Activated CD4-positive, alpha-beta T cell treated with anti-CD3 and anti-CD28 coated beads, Interleukin-2, amount 10 ng/mL, durations not matched to agents 7 days and 5 days (primary cell): ENCODE results near the gene SENP3. TPM values are rescaled to one million over a fixed set of nuclear protein-coding genes. Genes with fewer than 3 reads are reported as not detected.

Source experiments
- CTCF ChIA-PET: fragments of 350-600 bp; sonication (Branson Sonifier 250); formaldehyde crosslinking; loops from one replicate; lab custom pipeline; 2021; ENCODE audit warnings: antibody characterized with exemption; lab: Charles Lee
- POLR2A ChIA-PET: fragments of 350-600 bp; sonication (Branson Sonifier 250); formaldehyde crosslinking; loops from one replicate; lab custom pipeline; 2021; ENCODE audit warnings: antibody characterized with exemption; lab: Charles Lee
- DNase-seq: peaks from one replicate; pipeline ENCODE4 v3.0.0-alpha.2; 2020
- H3K27ac Mint-ChIP-seq: one replicate; pipeline ENCODE4 v1.8.0; 2021; ENCODE audit warnings: mild to moderate bottlenecking, moderate library complexity, mixed read lengths
- H3K27me3 Mint-ChIP-seq: one replicate; pipeline ENCODE4 v1.8.0; 2021; ENCODE audit warnings: mixed read lengths
- H3K36me3 Mint-ChIP-seq: one replicate; pipeline ENCODE4 v1.8.0; 2021; ENCODE audit warnings: low read depth, mixed read lengths
- H3K4me1 Mint-ChIP-seq: one replicate; pipeline ENCODE4 v1.8.0; 2021; ENCODE audit warnings: mixed read lengths
- H3K4me3 Mint-ChIP-seq: one replicate; pipeline ENCODE4 v1.8.0; 2021; ENCODE audit warnings: mild to moderate bottlenecking, moderate library complexity, mixed read lengths
- H3K9me3 Mint-ChIP-seq: one replicate; pipeline ENCODE4 v1.8.0; 2021; ENCODE audit warnings: mixed read lengths
- total RNA-seq, 2 experiments: library from RNA; stranded (reverse); gene quantifications; one replicate each; pipeline ENCODE4 v1.2.3, GENCODE V29; 2021

The SENP3 gene
- total RNA-seq, 2 experiments from 2014 or later, result 51.8 to 53.0 TPM

GRCh38 chr17:7544911-7545310 is 16.8 kb upstream of the SENP3 start:
- H3K27ac Mint-ChIP-seq, result no peak overlapping the region
- DNase-seq, result no peak
- no peaks in the 10 kb centered on the region for H3K9me3 Mint-ChIP-seq
- CTCF ChIA-PET, result interaction anchor here (6.0 kb wide), 1 partner anchor 16 kb away, joined by 38 read pairs; the partner anchor contains the start of gene SENP3
- H3K4me3 Mint-ChIP-seq, result no peak overlapping the region
- peaks cover 17% of the 10 kb centered on the region for H3K4me1 Mint-ChIP-seq
- H3K27me3 Mint-ChIP-seq, result peaks cover 9% of the 10 kb centered on the region
- H3K36me3 Mint-ChIP-seq, result peaks cover 5% of the 10 kb centered on the region
- POLR2A ChIA-PET, result no interaction called here

GRCh38 chr17:7548585-7549400 is 12.9 kb upstream of the SENP3 start, which contains the start of gene TNFSF12:
Gene TNFSF12 (plus strand): TSS chr17:7549058. CDS start chr17:7549154, 96 bp downstream.
- Mint-ChIP-seq H3K27me3 (peaks cover 2% of the 10 kb centered on the region), H3K36me3 (peaks cover 32% of the 10 kb centered on the region), H3K4me3 (peak within 1 kb of the TSS; percentile 86), H3K4me1 (peaks cover 55% of the 10 kb centered on the region), H3K27ac (peak within 1 kb of the TSS; percentile 90), H3K9me3 (no peaks in the 10 kb centered on the region)
- DNase-seq, result peak; percentile 69
- ChIA-PET CTCF (interaction anchor here (1.2 to 6.0 kb wide), 5 partner anchors 10 to 255 kb away, joined by 3 to 38 read pairs (median 4); partner anchors contain the start of genes SENP3 and TNFSF13), POLR2A (no interaction called here)

DNA sequence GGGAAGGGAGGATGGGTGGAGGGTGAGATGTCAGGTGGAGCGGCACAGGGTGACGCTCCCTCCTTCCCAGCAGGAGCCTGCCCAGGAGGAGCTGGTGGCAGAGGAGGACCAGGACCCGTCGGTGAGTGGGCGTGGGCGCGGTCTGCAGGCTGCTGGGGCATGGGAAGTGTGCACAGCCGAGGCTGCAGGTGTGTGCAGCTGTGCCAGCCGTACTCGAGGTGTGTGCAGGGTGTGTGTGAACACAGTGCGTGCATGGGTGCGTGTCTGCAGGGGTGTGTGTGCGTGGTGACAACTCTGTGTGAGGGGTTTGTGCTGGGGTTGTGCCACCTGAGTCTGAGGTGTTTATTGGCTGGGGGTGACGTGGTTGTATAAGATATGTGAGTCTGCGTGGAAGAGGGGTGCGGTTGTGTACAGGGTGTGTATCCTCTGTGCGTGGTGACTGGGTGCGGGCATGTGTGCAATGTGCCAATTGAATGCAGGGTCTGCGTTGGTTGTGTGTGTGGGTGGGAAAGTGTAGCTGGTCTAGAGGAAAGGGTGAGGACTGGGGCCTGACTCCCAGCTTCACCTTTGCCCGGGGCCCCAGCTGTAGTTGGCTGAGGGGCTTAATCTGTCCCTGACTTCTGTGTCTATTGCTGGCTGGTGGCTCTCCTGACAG is 12.2 kb upstream of the SENP3 start:
- Mint-ChIP-seq H3K9me3 (no peaks in the 10 kb centered on the region), H3K4me3 (peak overlapping the region; percentile 84), H3K4me1 (peaks cover 58% of the 10 kb centered on the region), H3K27me3 (no peaks in the 10 kb centered on the region), H3K36me3 (peaks cover 36% of the 10 kb centered on the region), H3K27ac (peak overlapping the region; percentile 87)
- ChIA-PET CTCF (interaction anchor here (1.2 to 6.0 kb wide), 4 partner anchors 9 to 256 kb away, joined by 3 to 38 read pairs (median 4); partner anchors contain the start of genes SENP3 and TNFSF13), POLR2A (no interaction called here)
- peak; percentile 53 for DNase-seq

- Mint-ChIP-seq H3K27ac (peak overlapping the region; percentile 87), H3K9me3 (no peaks in the 10 kb centered on the region), H3K27me3 (no peaks in the 10 kb centered on the region), H3K36me3 (peaks cover 43% of the 10 kb centered on the region), H3K4me1 (peaks cover 62% of the 10 kb centered on the region), H3K4me3 (peak overlapping the region; percentile 84)
- no peak for DNase-seq
- ChIA-PET CTCF (interaction anchor here (1.2 to 6.0 kb wide), 2 partner anchors 11 to 37 kb away, joined by 3 to 38 read pairs; partner anchors contain the start of gene SENP3), POLR2A (no interaction called here)
These were observed 11.4 kb upstream of the SENP3 start for GRCh38 chr17:7550344-7550743.

DNA sequence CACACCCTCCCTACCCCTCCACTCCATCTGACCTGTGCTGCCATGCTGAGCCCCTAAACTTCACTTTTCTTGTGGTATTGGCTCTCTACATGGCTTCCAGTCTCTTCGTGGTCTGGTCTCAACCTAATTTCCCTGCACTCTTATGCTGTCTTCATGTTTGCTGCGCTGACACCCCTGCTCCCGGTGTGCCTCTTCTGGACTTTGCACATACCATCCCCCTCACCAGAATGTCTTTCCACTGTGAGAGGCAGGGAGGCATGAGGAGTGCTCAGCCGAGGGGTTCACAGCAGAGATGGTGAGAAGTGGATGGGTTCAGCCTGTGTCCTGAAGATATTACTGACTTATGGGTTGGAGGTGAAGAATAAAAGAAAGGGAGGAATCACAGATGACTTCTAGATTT is 10.3 kb upstream of the SENP3 start:
- Mint-ChIP-seq H3K4me1 (peaks cover 67% of the 10 kb centered on the region), H3K9me3 (no peaks in the 10 kb centered on the region), H3K4me3 (peak overlapping the region; percentile 84), H3K27me3 (no peaks in the 10 kb centered on the region), H3K27ac (peak overlapping the region; percentile 85), H3K36me3 (peaks cover 48% of the 10 kb centered on the region)
- CTCF ChIA-PET, result interaction anchor here (0.8 to 1.8 kb wide), 3 partner anchors 9 to 38 kb away, joined by 4 to 14 read pairs (median 7); no protein-coding TSS in a partner anchor
- POLR2A ChIA-PET, result no interaction called here
- no peak for DNase-seq

- peaks cover 53% of the 10 kb centered on the region for H3K36me3 Mint-ChIP-seq
- CTCF ChIA-PET, result interaction anchor here (0.6 to 1.8 kb wide), 5 partner anchors 8 to 116 kb away, joined by 4 to 14 read pairs (median 4); partner anchors contain the start of gene MPDU1
- POLR2A ChIA-PET, result interaction anchor here (0.6 to 1.0 kb wide), 3 partner anchors 21 to 62 kb away, joined by 3 to 4 read pairs (median 4); no protein-coding TSS in a partner anchor
- peak overlapping the region; percentile 52 for H3K4me3 Mint-ChIP-seq
- H3K4me1 Mint-ChIP-seq, result peaks cover 71% of the 10 kb centered on the region
- H3K27me3 Mint-ChIP-seq, result no peaks in the 10 kb centered on the region
- peak; percentile 82 for DNase-seq
- H3K9me3 Mint-ChIP-seq, result no peaks in the 10 kb centered on the region
- H3K27ac Mint-ChIP-seq, result peak overlapping the region; percentile 89
These were observed 9.1 kb upstream of the SENP3 start for GRCh38 chr17:7552621-7553051.

DNA sequence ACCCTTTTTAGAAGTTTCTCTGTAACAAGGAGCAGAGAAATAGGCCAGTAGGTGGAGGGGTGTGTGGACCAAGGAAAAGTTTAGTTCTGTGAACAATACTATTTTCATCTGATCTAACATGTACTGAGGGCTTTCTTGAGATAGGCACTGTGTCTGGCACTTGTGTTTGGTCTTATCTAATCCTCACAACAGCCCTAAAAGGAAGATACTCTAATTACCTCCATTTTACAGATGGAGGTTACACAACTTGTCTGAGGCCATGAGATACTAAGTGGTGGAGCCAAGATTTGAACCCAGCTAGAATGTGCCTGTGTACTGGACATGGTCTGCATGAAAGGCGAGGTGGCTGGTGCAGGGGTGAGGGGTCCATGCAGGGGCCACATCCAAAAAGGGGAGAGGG is 8.4 kb upstream of the SENP3 start:
- H3K4me1 Mint-ChIP-seq, result peaks cover 73% of the 10 kb centered on the region
- H3K9me3 Mint-ChIP-seq, result no peaks in the 10 kb centered on the region
- peak overlapping the region; percentile 89 for H3K27ac Mint-ChIP-seq
- CTCF ChIA-PET, result interaction anchor here (0.8 to 1.7 kb wide), 2 partner anchors 31 to 117 kb away, joined by 3 to 4 read pairs; partner anchors contain the start of gene MPDU1
- H3K36me3 Mint-ChIP-seq, result peaks cover 52% of the 10 kb centered on the region
- no peaks in the 10 kb centered on the region for H3K27me3 Mint-ChIP-seq
- no peak for DNase-seq
- H3K4me3 Mint-ChIP-seq, result peak overlapping the region; percentile 52
- POLR2A ChIA-PET, result no interaction called here

DNA sequence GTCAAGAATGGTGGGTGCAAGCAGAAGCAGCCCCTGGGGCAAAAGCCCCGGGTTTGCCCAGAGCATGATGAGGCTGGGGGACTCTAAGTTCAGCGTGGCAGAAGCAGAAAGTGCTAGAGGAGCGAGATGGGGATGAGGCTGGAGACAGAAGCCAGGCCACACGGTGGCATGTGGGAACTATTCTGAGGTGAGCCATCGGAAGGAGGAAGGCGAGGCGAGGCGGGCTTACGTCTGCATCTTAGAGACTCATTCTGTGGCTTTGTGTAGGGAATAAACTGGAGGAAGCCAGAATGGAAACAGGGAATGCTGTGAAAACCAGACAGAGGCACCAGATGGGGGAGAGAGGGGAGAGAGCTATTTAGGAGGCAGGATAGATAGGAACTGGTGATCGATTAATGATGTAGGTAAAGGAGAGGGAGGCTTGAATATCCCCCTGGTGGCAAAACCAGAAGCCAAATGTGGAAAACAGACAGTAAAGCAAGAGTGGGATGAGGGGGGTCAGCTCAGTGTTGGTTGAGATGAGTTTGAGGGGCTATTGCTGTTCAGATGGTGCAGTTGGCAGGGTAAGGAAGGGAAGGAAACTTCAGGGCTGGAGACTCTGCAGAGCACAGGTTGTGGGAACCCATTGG is 6.3 kb upstream of the SENP3 start:
- H3K36me3 Mint-ChIP-seq, result peaks cover 46% of the 10 kb centered on the region
- peak overlapping the region; percentile 66 for H3K27ac Mint-ChIP-seq
- DNase-seq, result no peak
- H3K4me1 Mint-ChIP-seq, result peaks cover 80% of the 10 kb centered on the region
- H3K4me3 Mint-ChIP-seq, result no peak overlapping the region
- no peaks in the 10 kb centered on the region for H3K27me3 Mint-ChIP-seq
- POLR2A ChIA-PET, result no interaction called here
- H3K9me3 Mint-ChIP-seq, result no peaks in the 10 kb centered on the region
- CTCF ChIA-PET, result interaction anchor here (0.6 to 0.7 kb wide), 2 partner anchors 9 to 39 kb away, joined by 3 read pairs; no protein-coding TSS in a partner anchor

GRCh38 chr17:7556627-7557026 is 5.1 kb upstream of the SENP3 start:
- no peak for DNase-seq
- Mint-ChIP-seq H3K4me3 (no peak overlapping the region), H3K27ac (peak overlapping the region; percentile 7), H3K4me1 (peaks cover 75% of the 10 kb centered on the region), H3K36me3 (peaks cover 40% of the 10 kb centered on the region), H3K9me3 (no peaks in the 10 kb centered on the region), H3K27me3 (no peaks in the 10 kb centered on the region)
- CTCF ChIA-PET, result interaction anchor here (0.5 to 1.2 kb wide), 4 partner anchors 33 to 96 kb away, joined by 3 to 6 read pairs (median 3); no protein-coding TSS in a partner anchor
- POLR2A ChIA-PET, result no interaction called here

DNA sequence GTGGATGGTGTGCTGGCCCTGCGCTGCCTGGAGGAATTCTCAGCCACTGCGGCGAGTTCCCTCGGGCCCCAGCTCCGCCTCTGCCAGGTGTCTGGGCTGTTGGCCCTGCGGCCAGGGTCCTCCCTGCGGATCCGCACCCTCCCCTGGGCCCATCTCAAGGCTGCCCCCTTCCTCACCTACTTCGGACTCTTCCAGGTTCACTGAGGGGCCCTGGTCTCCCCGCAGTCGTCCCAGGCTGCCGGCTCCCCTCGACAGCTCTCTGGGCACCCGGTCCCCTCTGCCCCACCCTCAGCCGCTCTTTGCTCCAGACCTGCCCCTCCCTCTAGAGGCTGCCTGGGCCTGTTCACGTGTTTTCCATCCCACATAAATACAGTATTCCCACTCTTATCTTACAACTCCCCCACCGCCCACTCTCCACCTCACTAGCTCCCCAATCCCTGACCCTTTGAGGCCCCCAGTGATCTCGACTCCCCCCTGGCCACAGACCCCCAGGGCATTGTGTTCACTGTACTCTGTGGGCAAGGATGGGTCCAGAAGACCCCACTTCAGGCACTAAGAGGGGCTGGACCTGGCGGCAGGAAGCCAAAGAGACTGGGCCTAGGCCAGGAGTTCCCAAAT is 4.5 kb upstream of the SENP3 start:
- H3K4me1 Mint-ChIP-seq, result peaks cover 69% of the 10 kb centered on the region
- no peak overlapping the region for H3K27ac Mint-ChIP-seq
- no peak overlapping the region for H3K4me3 Mint-ChIP-seq
- no peak for DNase-seq
- no peaks in the 10 kb centered on the region for H3K9me3 Mint-ChIP-seq
- H3K27me3 Mint-ChIP-seq, result no peaks in the 10 kb centered on the region
- POLR2A ChIA-PET, result no interaction called here
- CTCF ChIA-PET, result interaction anchor here (0.5 to 1.8 kb wide), 9 partner anchors 8 to 235 kb away, joined by 3 to 6 read pairs (median 3); partner anchors contain the start of gene TNFSF12
- H3K36me3 Mint-ChIP-seq, result peaks cover 36% of the 10 kb centered on the region

GRCh38 chr17:7557775-7558543 is 3.8 kb upstream of the SENP3 start:
- Mint-ChIP-seq H3K4me3 (no peak overlapping the region), H3K9me3 (no peaks in the 10 kb centered on the region), H3K4me1 (peaks cover 69% of the 10 kb centered on the region), H3K36me3 (peaks cover 39% of the 10 kb centered on the region), H3K27me3 (no peaks in the 10 kb centered on the region), H3K27ac (peak overlapping the region; percentile 82)
- CTCF ChIA-PET, result interaction anchor here (0.9 to 1.8 kb wide), 11 partner anchors 9 to 236 kb away, joined by 3 to 6 read pairs (median 3); partner anchors contain the start of genes FXR2 and TNFSF12
- POLR2A ChIA-PET, result interaction anchor here (0.6 kb wide), 2 partner anchors 42 to 689 kb away, joined by 3 to 11 read pairs; no protein-coding TSS in a partner anchor
- DNase-seq, result no peak
